Thymus (tissue), 11 donors: ENCODE data around the gene EBF4. TPM values are rescaled to one million over a fixed set of nuclear protein-coding genes. Genes with fewer than 3 reads are reported as not detected.
A peak's percentile ranks its signal among the peaks of the same experiment; 100 is the strongest.
"Not testable (repeated sequence)": the region's sequence is repeated elsewhere in the genome, so short reads cannot be mapped to it uniquely, and the experiment has no call there.

Experiments used
- DNase-seq, 9 donors: peaks; one replicate each; pipeline ENCODE4 v3.0.0-alpha.2; 2013; ENCODE audit warnings: low spot score in 9 of 9, low read depth in 6 of 9, missing footprints in 1 of 9
- H3K27ac ChIP-seq, 2 donors: one replicate each; pipeline ENCODE4 v1.5.1; 2013; ENCODE audit warnings: control low read depth in 1 of 2, low read depth in 1 of 2, low read length in 1 of 2, mild to moderate bottlenecking in 1 of 2, moderate library complexity in 1 of 2
- H3K27me3 ChIP-seq, 2 donors: one replicate each; pipeline ENCODE4 v1.5.1; 2013; ENCODE audit warnings: low read length in 1 of 2; ENCODE audit not compliant: control insufficient read depth in 2 of 2, insufficient read depth in 1 of 2
- H3K36me3 ChIP-seq, 2 donors: one replicate each; pipeline ENCODE4 v1.5.1; 2013; ENCODE audit warnings: low read length in 1 of 2, mild to moderate bottlenecking in 1 of 2, moderate library complexity in 1 of 2; ENCODE audit not compliant: control insufficient read depth in 2 of 2, insufficient read depth in 2 of 2
- H3K4me1 ChIP-seq, 2 donors: one replicate each; pipeline ENCODE4 v1.5.1; 2013; ENCODE audit warnings: low read length in 2 of 2; ENCODE audit not compliant: control insufficient read depth in 2 of 2, insufficient read depth in 2 of 2
- H3K4me3 ChIP-seq, 2 donors: one replicate each; pipeline ENCODE4 v1.5.1; 2013; ENCODE audit warnings: low read length in 2 of 2, control low read depth in 1 of 2, mild to moderate bottlenecking in 1 of 2
- H3K9me3 ChIP-seq, 2 donors: one replicate each; pipeline ENCODE4 v1.5.1; 2013; ENCODE audit warnings: low read length in 1 of 2, mild to moderate bottlenecking in 1 of 2; ENCODE audit not compliant: control insufficient read depth in 2 of 2, insufficient read depth in 1 of 2
- WGBS: extraction: QIAGEN DNeasy Blood & Tissue Kit; methylation state at CpG from one replicate; pipeline ENCODE4 v1.1.7; 2013; 5-methylcytosine and 5-hydroxymethylcytosine counted together
- polyA plus RNA-seq: library from polyadenylated mRNA; stranded (reverse); fragments of 200-250 nt; gene quantifications from one replicate; pipeline ENCODE4 v1.2.3, GENCODE V29; 2013
- total RNA-seq: library from RNA; stranded (reverse); fragments of 120-200 nt; gene quantifications from one replicate; pipeline ENCODE4 v1.2.4, GENCODE V29; 2013
- donor health status: healthy.

The EBF4 gene
- total and polyA plus RNA-seq, 2 donors: 2.9 to 9.9 TPM

DNA sequence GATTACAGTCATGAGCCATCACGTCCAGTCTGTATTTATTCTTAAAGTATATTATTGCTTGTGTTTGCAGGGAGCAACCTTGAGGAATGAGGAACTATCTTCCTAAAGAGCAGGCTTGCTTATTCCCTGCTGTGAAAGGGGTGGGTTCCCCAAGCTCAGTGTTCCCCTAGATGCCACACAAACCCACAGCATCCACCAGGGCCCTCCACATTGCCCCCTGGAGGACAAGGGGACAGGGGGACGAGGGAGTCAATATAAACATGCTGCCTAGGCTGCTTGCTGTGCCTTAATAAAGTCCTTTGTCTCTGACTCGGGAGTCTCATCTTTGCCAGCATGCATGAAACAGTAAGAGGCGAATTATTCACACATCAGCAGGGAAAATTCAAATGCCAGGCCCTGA, 20.6 kb upstream of the EBF4 start:
- no peak for DNase-seq
- Histone ChIP-seq H3K9me3 (no peaks in the 10 kb centered on the region), H3K36me3 (no peaks in the 10 kb centered on the region), H3K27ac (no peak overlapping the region), H3K27me3 (peaks cover 0 to 20% of the 10 kb centered on the region in 2 donors), H3K4me3 (no peak overlapping the region), H3K4me1 (no peaks in the 10 kb centered on the region)
- 46% methylated on average over 4 of the region's 4 CpGs for WGBS

DNA sequence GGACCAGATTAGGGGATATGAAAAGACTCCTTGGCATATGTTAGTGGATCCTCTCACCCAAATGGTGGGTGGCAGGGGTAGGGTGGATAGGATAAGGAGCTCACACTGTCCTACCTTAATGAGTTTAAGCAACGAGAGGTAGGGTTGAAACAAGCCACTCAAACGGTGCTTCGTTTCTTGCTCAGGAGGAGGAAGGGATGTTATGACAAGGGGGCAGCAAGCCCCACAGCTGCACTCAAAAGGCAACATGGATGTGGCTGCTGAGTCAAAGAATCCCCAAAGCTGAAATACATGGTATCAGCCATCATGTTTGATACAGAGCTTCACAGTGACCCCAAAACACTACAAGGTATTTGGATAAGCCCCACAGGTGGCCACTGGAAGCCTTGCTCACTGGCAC, 20.1 kb upstream of the EBF4 start:
- no peak overlapping the region for H3K4me3 ChIP-seq
- H3K27ac ChIP-seq: no peak overlapping the region
- no peaks in the 10 kb centered on the region for H3K4me1 ChIP-seq
- 84% methylated on average over 3 of the region's 3 CpGs for WGBS
- H3K9me3 ChIP-seq: no peaks in the 10 kb centered on the region
- DNase-seq: no peak
- H3K27me3 ChIP-seq: peaks cover 0 to 20% of the 10 kb centered on the region in 2 donors
- no peaks in the 10 kb centered on the region for H3K36me3 ChIP-seq

- Histone ChIP-seq H3K9me3 (no peaks in the 10 kb centered on the region), H3K36me3 (no peaks in the 10 kb centered on the region), H3K4me1 (no peaks in the 10 kb centered on the region), H3K27ac (no peak overlapping the region), H3K4me3 (no peak overlapping the region), H3K27me3 (peaks cover 0 to 15% of the 10 kb centered on the region in 2 donors)
- DNase-seq: no peak
- 96% methylated on average over 4 of the region's 4 CpGs for WGBS
Measured at GRCh38 chr20:2673453-2673852, 19.1 kb upstream of the EBF4 start.

DNA sequence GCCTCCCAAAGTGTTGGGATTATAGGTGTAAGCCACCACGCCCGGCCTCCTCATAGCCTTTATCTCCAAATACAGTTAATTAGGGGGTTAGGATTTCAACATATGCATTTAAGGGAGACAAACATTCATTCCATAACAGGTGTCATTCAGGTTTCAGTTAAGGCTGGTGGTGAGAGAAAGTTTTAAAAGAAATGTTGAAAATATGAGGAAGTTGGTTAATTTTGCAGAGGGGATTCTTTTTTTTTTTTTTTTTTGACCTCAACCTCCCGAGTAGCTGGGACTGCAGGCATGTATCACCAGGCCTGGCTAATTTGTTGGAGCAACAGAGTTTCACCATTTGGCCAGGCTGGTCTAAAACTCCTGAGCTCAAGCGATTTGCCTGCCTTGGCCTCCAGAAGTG, 12.5 kb upstream of the EBF4 start:
- Histone ChIP-seq H3K36me3 (no peaks in the 10 kb centered on the region), H3K27ac (no peak overlapping the region), H3K27me3 (peaks cover 0 to 2% of the 10 kb centered on the region in 2 donors), H3K9me3 (no peaks in the 10 kb centered on the region), H3K4me3 (no peak overlapping the region), H3K4me1 (no peaks in the 10 kb centered on the region)
- 71% methylated on average over 4 of the region's 4 CpGs for WGBS
- no peak for DNase-seq

DNA sequence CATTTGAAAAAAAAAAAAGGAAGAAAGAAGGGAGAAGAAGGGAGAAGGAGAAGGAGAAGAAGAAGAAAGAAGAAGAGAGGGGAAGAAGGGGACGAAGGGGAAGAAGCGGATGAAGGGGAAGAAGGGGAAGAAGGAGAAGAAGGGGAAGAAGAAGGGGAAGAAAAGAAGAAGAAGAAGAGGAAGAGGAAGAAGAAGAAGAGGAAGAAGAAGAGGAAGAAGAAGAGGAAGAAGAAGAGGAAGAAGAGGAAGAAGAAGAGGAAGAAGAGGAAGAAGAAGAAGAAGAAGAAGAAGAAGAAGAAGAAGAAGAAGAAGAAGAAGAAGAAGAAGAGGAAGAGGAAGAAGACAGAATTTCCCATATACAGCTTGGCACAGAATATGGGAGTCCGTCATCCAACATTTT, 10.5 kb upstream of the EBF4 start:
- 84% methylated on average over 3 of the region's 3 CpGs for WGBS
- not testable (repeated sequence) for DNase-seq, H3K4me1 ChIP-seq, H3K27ac ChIP-seq, H3K27me3 ChIP-seq, H3K4me3 ChIP-seq, H3K9me3 ChIP-seq, H3K36me3 ChIP-seq

DNA sequence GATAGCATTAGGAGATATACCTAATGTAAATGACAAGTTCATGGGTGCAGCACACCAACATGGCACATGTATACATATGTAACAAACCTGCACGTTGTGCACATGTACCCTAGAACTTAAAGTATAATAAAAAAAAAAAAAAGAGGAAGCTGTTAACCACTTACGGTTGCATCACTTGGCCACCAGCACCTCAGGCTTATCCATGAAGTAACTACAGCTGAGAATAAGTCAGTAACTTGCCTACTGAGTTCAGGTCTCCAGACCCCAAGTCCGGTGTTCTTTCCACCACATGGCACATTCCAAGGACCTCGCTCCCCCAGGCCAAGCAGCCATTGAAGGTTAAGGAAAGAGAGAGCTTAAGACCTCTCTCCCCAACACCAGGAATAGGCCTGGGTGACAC, 7.8 kb upstream of the EBF4 start:
- DNase-seq, H3K4me3 ChIP-seq, H3K9me3 ChIP-seq, H3K27ac ChIP-seq, H3K4me1 ChIP-seq, H3K36me3 ChIP-seq: not testable (repeated sequence)
- peaks cover 14 to 37% of the 10 kb centered on the region in 2 donors for H3K27me3 ChIP-seq
- 30% methylated on average over 4 of the region's 4 CpGs for WGBS

GRCh38 chr20:2687514-2687913, 5.1 kb upstream of the EBF4 start:
- Histone ChIP-seq H3K4me1 (peaks cover 0 to 6% of the 10 kb centered on the region in 2 donors), H3K27ac (no peak overlapping the region), H3K4me3 (no peak overlapping the region), H3K36me3 (no peaks in the 10 kb centered on the region), H3K27me3 (peaks cover 40 to 62% of the 10 kb centered on the region in 2 donors), H3K9me3 (no peaks in the 10 kb centered on the region)
- DNase-seq: no peak
- WGBS: 48% methylated on average over 6 of the region's 6 CpGs

DNA sequence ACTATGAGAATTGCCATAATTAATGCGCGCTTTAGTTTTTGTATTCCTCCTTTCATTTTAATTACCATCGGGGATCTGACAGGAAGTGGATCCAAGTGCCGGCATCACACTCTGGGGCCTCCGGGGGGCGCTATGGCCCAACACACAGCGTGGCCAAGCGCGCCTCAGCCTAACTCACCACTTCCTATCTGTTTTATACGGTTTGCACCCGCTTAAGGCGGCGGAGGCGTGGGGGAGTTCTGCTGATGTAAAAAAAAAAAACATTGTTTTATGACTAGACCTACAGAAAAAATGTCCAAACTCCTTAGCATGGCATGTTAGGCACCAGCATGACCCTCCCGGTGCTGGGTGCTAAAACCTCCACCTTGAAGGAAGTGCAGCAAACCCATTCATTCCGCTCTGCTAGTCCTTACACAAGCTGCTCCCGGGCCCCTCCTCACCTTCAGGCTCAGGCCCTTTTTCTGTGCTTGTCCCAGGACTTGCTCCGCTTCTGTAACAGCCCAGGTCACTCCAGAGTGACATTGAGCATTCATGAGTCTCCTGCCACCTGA, 4.5 kb upstream of the EBF4 start:
- Histone ChIP-seq H3K9me3 (no peaks in the 10 kb centered on the region), H3K36me3 (no peaks in the 10 kb centered on the region), H3K27me3 (peaks cover 47 to 62% of the 10 kb centered on the region in 2 donors), H3K27ac (no peak overlapping the region), H3K4me3 (no peak overlapping the region), H3K4me1 (peaks cover 0 to 6% of the 10 kb centered on the region in 2 donors)
- WGBS: 19% methylated on average over 18 of the region's 18 CpGs
- DNase-seq: peak in 8 of 9 donors; percentile 11 to 81 (median 46)

DNA sequence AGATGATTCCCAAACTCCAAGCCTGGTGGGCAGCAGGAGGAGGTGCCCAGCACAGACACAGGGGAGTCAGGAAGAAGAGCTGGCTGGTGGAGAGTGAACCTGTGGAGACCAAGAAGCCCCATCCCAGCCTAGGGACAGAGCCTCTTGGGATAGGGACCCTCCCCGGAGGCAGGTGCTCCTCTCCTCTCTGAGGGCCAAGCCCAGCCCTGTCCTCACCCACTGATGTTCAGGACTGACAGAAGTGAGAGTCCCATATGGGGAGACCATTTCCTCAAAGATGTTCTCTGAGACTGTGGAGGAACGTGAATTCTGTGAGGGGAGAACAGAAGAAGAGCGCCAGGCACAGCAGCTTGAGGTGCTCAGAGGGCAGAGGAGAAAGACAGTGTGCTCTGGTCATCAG, 2.4 kb upstream of the EBF4 start:
- 88% methylated on average over 3 of the region's 3 CpGs for WGBS
- Histone ChIP-seq H3K4me1 (peaks cover 0 to 6% of the 10 kb centered on the region in 2 donors), H3K36me3 (no peaks in the 10 kb centered on the region), H3K27ac (no peak overlapping the region), H3K27me3 (peaks cover 66 to 80% of the 10 kb centered on the region in 2 donors), H3K4me3 (no peak overlapping the region), H3K9me3 (no peaks in the 10 kb centered on the region)
- no peak for DNase-seq
